AG08395 (cell line): Measurements from ENCODE around the gene ENDOU.
"Not testable (repeated sequence)": the region's sequence is repeated elsewhere in the genome, so short reads cannot be mapped to it uniquely, and the experiment has no call there.

Experiments used
- DNase-seq: peaks from one replicate; pipeline ENCODE4 v3.0.0; 2012; ENCODE audit warnings: mixed read lengths, low spot score

Gene ENDOU

GRCh38 chr12:47686645-47687240 lies 38.5 kb downstream of the ENDOU start:
- DNase-seq, result peak; percentile 72

GRCh38 chr12:47679785-47680184 lies 45.5 kb downstream of the ENDOU start:
- DNase-seq, result no peak

- no peak for DNase-seq
Measured at GRCh38 chr12:47672068-47672467, 53.2 kb downstream of the ENDOU start.

- not testable (repeated sequence) for DNase-seq
Measured at GRCh38 chr12:47667935-47668334, 57.4 kb downstream of the ENDOU start.
